WTC11 (cell line): Measurements from ENCODE around the gene FYCO1. TPM values are rescaled to one million over a fixed set of nuclear protein-coding genes. Genes with fewer than 3 reads are reported as not detected.

Source experiments
- ATAC-seq: fragments of 200-7000 bp; cut with Tn5 transposase; 2 replicates; pipeline ENCODE4 v1.10.0; 2021; ENCODE audit warnings: mild to moderate bottlenecking, moderate library complexity
- CTCF ChIA-PET: fragments of 300-600 bp; sonication (Branson Sonifier 250); formaldehyde crosslinking; loops from one replicate; lab custom pipeline; 2021; ENCODE audit warnings: antibody characterized with exemption; lab: Charles Lee
- POLR2A ChIA-PET: fragments of 350-600 bp; sonication (Branson Sonifier 250); formaldehyde crosslinking; loops from one replicate; lab custom pipeline; 2021; ENCODE audit warnings: antibody characterized with exemption; lab: Charles Lee
- DNase-seq: peaks from one replicate; pipeline ENCODE4 v3.0.0; 2021; ENCODE audit warnings: low spot score
- H3K27ac Mint-ChIP-seq: 2 replicates; pipeline ENCODE4 v1.8.0; 2021; ENCODE audit warnings: mixed read lengths
- H3K27me3 Mint-ChIP-seq: 2 replicates; pipeline ENCODE4 v1.8.0; 2021; ENCODE audit warnings: low read depth, mild to moderate bottlenecking, moderate library complexity, mixed read lengths
- H3K36me3 Mint-ChIP-seq: 2 replicates; pipeline ENCODE4 v1.8.0; 2021; ENCODE audit warnings: mixed read lengths
- H3K4me1 Mint-ChIP-seq: 2 replicates; pipeline ENCODE4 v1.8.0; 2022; ENCODE audit warnings: mixed read lengths
- H3K4me3 Mint-ChIP-seq: 2 replicates; pipeline ENCODE4 v1.8.0; 2021; ENCODE audit warnings: mild to moderate bottlenecking, moderate library complexity, mixed read lengths
- H3K9me3 Mint-ChIP-seq: 2 replicates; pipeline ENCODE4 v1.8.0; 2021; ENCODE audit warnings: mixed read lengths
- AR ChIP-seq: fragments of 250-450 bp; sonication (Bioruptor Pico); IDR thresholded peaks from 2 replicates; pipeline ENCODE4 v1.9.0; 2021; ENCODE audit warnings: mild to moderate bottlenecking
- CDX4 ChIP-seq: fragments of 250-450 bp; sonication (Bioruptor Pico); IDR thresholded peaks from 2 replicates; pipeline ENCODE4 v1.9.0; 2021; ENCODE audit warnings: moderate library complexity, mild to moderate bottlenecking, inconsistent platforms, borderline replicate concordance
- CTCF ChIP-seq: fragments of 200-600 bp; IDR thresholded peaks from 2 replicates; pipeline ENCODE4 v1.8.0; 2022; ENCODE audit warnings: antibody characterized with exemption
- GABPB1 ChIP-seq: sonication (generic); formaldehyde crosslinking; IDR thresholded peaks from 2 replicates; pipeline ENCODE4 v1.8.1; 2023; ENCODE audit warnings: mild to moderate bottlenecking, missing genetic modification reagents
- IRF2 ChIP-seq: sonication (generic); formaldehyde crosslinking; IDR thresholded peaks from 2 replicates; pipeline ENCODE4 v1.8.0; 2022; ENCODE audit warnings: low read depth, missing genetic modification reagents, borderline replicate concordance
- PRDM15 ChIP-seq: sonication (generic); formaldehyde crosslinking; IDR thresholded peaks from 2 replicates; pipeline ENCODE4 v1.8.0; 2022; ENCODE audit warnings: missing genetic modification reagents
- PRRX2 ChIP-seq: fragments of 250-450 bp; sonication (Bioruptor Pico); IDR thresholded peaks from 2 replicates; pipeline ENCODE4 v1.8.0; 2021; ENCODE audit warnings: mild to moderate bottlenecking
- SMAD3 ChIP-seq: sonication (generic); formaldehyde crosslinking; IDR thresholded peaks from 2 replicates; pipeline ENCODE4 v1.8.0; 2022; ENCODE audit warnings: missing genetic modification reagents, mild to moderate bottlenecking, borderline replicate concordance
- TCF7 ChIP-seq: sonication (generic); formaldehyde crosslinking; IDR thresholded peaks from 2 replicates; pipeline ENCODE4 v1.8.0; 2022; ENCODE audit warnings: mild to moderate bottlenecking, low read depth, missing genetic modification reagents, moderate library complexity
- TEAD1 ChIP-seq: sonication (generic); formaldehyde crosslinking; IDR thresholded peaks from 2 replicates; pipeline ENCODE4 v1.8.0; 2022; ENCODE audit warnings: mild to moderate bottlenecking, missing genetic modification reagents
- USF1 ChIP-seq: sonication (generic); formaldehyde crosslinking; IDR thresholded peaks from 2 replicates; pipeline ENCODE4 v1.8.0; 2022; ENCODE audit warnings: mild to moderate bottlenecking, missing genetic modification reagents
- ZNF416 ChIP-seq: fragments of 250-450 bp; sonication (Bioruptor Pico); IDR thresholded peaks from 2 replicates; pipeline ENCODE4 v1.9.0; 2021; ENCODE audit warnings: mild to moderate bottlenecking, inconsistent platforms
- total RNA-seq: library from RNA; stranded (reverse); gene quantifications from 3 replicates; pipeline ENCODE4 v1.2.3, GENCODE V29; 2021

FYCO1 gene
- total RNA-seq, 1 experiment from 2014 or later = 13.9 TPM

GRCh38 chr3:45907769-45908705 is 87.6 kb downstream of the FYCO1 start (continued):
- no peak for TF ChIP-seq CDX4
- TF ChIP-seq AR = no peak
- no peak for TF ChIP-seq USF1 (CRISPR knock-in tag)
- TF ChIP-seq IRF2 = no peak
- no peak for TF ChIP-seq GABPB1
- TF ChIP-seq SMAD3 (CRISPR knock-in tag) = no peak

- H3K4me3 Mint-ChIP-seq = no peak overlapping the region
- no peak overlapping the region for H3K27ac Mint-ChIP-seq
- CTCF ChIA-PET = no interaction called here
- no peaks in the 10 kb centered on the region for H3K36me3 Mint-ChIP-seq
- POLR2A ChIA-PET = no interaction called here
- TF ChIP-seq PRRX2 (CRISPR knock-in tag) (no peak), CTCF (peak; percentile 16; the same call in 1 of the 2 replicates), ZNF416 (CRISPR knock-in tag) (no peak), TEAD1 (CRISPR knock-in tag) (no peak), TCF7 (CRISPR knock-in tag) (no peak), PRDM15 (CRISPR knock-in tag) (0 out of 2 replicates have a peak, but pooled peaks have one; percentile 28)
- TF ChIP-seq, all 79 proteins: peak for 2
- no peaks in the 10 kb centered on the region for H3K27me3 Mint-ChIP-seq
- no peaks in the 10 kb centered on the region for H3K9me3 Mint-ChIP-seq
- DNase-seq = peak; percentile 57
- ATAC-seq = peak; percentile 97
- H3K4me1 Mint-ChIP-seq = no peaks in the 10 kb centered on the region
Measured at GRCh38 chr3:45906681-45907407, 88.8 kb downstream of the FYCO1 start.
